Tibial nerve (tissue), 4 donors: Measurements from ENCODE around the gene ARID1B. TPM values are rescaled to one million over a fixed set of nuclear protein-coding genes. Genes with fewer than 3 reads are reported as not detected.

Experiments
- DNase-seq, 2 donors: peaks; one replicate each; pipeline ENCODE4 v3.0.0-alpha.2; 2019; ENCODE audit warnings: low spot score in 2 of 2
- H3K27ac ChIP-seq, 4 donors: fragments of 200-600 bp; sonication (generic) in 3 of 4; one replicate each; pipeline ENCODE4 v1.5.1; 2017 to 2019; ENCODE audit warnings: mild to moderate bottlenecking in 1 of 4
- H3K27me3 ChIP-seq, 2 donors: fragments of 200-600 bp; sonication (generic) in 1 of 2; one replicate each; pipeline versions ENCODE4 v1.5.1 to v1.6.0; 2017 to 2019
- H3K36me3 ChIP-seq, 3 donors: fragments of 200-600 bp; sonication (generic); one replicate each; pipeline ENCODE4 v1.5.1; 2018 to 2019
- H3K4me1 ChIP-seq, 4 donors: fragments of 200-600 bp; sonication (generic) in 3 of 4; one replicate each; pipeline ENCODE4 v1.5.1; 2017 to 2019
- H3K4me3 ChIP-seq, 4 donors: fragments of 200-600 bp; sonication (generic) in 3 of 4; one replicate each; pipeline ENCODE4 v1.5.1; 2017 to 2019; ENCODE audit warnings: mild to moderate bottlenecking in 1 of 4, moderate library complexity in 1 of 4
- H3K9me3 ChIP-seq, 4 donors: fragments of 200-600 bp; sonication (generic) in 3 of 4; one replicate each; pipeline ENCODE4 v1.5.1; 2017 to 2019
- CTCF ChIP-seq, 5 experiments: fragments of 200-600 bp in 3 of 5; fragments of 450-650 bp in 2 of 5; sonication (generic) in 3 of 5; IDR thresholded peaks; one replicate each; pipeline ENCODE4 v1.5.1; 2016 to 2019; ENCODE audit warnings: antibody characterized with exemption in 5 of 5, mild to moderate bottlenecking in 3 of 5, moderate library complexity in 2 of 5
- EP300 ChIP-seq, 2 donors: sonication (generic); formaldehyde crosslinking; IDR thresholded peaks; one replicate each; pipeline ENCODE4 v1.6.1; 2017; ENCODE audit warnings: antibody characterized with exemption in 2 of 2, mild to moderate bottlenecking in 1 of 2
- POLR2A ChIP-seq, 2 donors: fragments of 450-650 bp; IDR thresholded peaks; one replicate each; pipeline ENCODE4 v1.6.1; 2017; ENCODE audit warnings: antibody characterized with exemption in 2 of 2, mild to moderate bottlenecking in 2 of 2, moderate library complexity in 2 of 2
- WGBS, 2 donors: methylation state at CpG; one replicate each; pipeline ENCODE4 v1.1.5; 2018; 5-methylcytosine and 5-hydroxymethylcytosine counted together
- total RNA-seq, 4 donors: library from RNA; depleted of rRNA; stranded (reverse); fragments of >200 nt; gene quantifications; one replicate each; pipeline ENCODE4 v1.1.0, GENCODE V29; 2016

Gene ARID1B
- total RNA-seq, 4 donors from 2014 or later: 91.5 to 123 (median 110) TPM

- Histone ChIP-seq H3K36me3 (peaks cover 0 to 14% (median 4%) of the 10 kb centered on the region in 3 donors), H3K4me1 (peaks cover 0 to 37% (median 9%) of the 10 kb centered on the region in 4 donors), H3K9me3 (no peaks in the 10 kb centered on the region), H3K27ac (no peak overlapping the region), H3K27me3 (no peaks in the 10 kb centered on the region), H3K4me3 (no peak overlapping the region)
- TF ChIP-seq CTCF (IDR thresholded peaks at IDR 0.05) (no peak), POLR2A (IDR thresholded peaks at IDR 0.05) (no peak), EP300 (IDR thresholded peaks at IDR 0.05) (no peak)
- WGBS, 2 donors: 58 to 62% methylated on average over 6 of the region's 6 CpGs
- no peak for DNase-seq
These were observed 372.9 kb downstream of the ARID1B start for GRCh38 chr6:157150076-157150475.

GRCh38 chr6:157151029-157151428 lies 373.9 kb downstream of the ARID1B start:
- peaks cover 0 to 27% (median 5%) of the 10 kb centered on the region in 4 donors for H3K4me1 ChIP-seq
- WGBS, 2 donors: 91 to 94% methylated on average over 11 of the region's 11 CpGs
- no peaks in the 10 kb centered on the region for H3K27me3 ChIP-seq
- TF ChIP-seq POLR2A (IDR thresholded peaks at IDR 0.05) (no peak), CTCF (IDR thresholded peaks at IDR 0.05) (no peak)
- H3K27ac ChIP-seq: peak overlapping the region in 1 of 4 donors; percentile 5
- H3K4me3 ChIP-seq: no peak overlapping the region
- peaks cover 0 to 14% (median 4%) of the 10 kb centered on the region in 3 donors for H3K36me3 ChIP-seq
- H3K9me3 ChIP-seq: no peaks in the 10 kb centered on the region
- no peak for DNase-seq

- no peak for TF ChIP-seq CTCF (IDR thresholded peaks at IDR 0.05)
- TF ChIP-seq EP300 (IDR thresholded peaks at IDR 0.05): no peak
- no peak for TF ChIP-seq POLR2A (IDR thresholded peaks at IDR 0.05)
- Histone ChIP-seq H3K36me3 (peaks cover 0 to 20% (median 4%) of the 10 kb centered on the region in 3 donors), H3K27ac (no peak overlapping the region), H3K4me3 (no peak overlapping the region), H3K4me1 (peaks cover 0 to 22% (median 5%) of the 10 kb centered on the region in 4 donors), H3K9me3 (no peaks in the 10 kb centered on the region), H3K27me3 (no peaks in the 10 kb centered on the region)
- WGBS, 2 donors: 81 to 83% methylated on average over 3 of the region's 3 CpGs
- DNase-seq: no peak
These were observed 374.8 kb downstream of the ARID1B start for GRCh38 chr6:157151989-157152388.

DNA sequence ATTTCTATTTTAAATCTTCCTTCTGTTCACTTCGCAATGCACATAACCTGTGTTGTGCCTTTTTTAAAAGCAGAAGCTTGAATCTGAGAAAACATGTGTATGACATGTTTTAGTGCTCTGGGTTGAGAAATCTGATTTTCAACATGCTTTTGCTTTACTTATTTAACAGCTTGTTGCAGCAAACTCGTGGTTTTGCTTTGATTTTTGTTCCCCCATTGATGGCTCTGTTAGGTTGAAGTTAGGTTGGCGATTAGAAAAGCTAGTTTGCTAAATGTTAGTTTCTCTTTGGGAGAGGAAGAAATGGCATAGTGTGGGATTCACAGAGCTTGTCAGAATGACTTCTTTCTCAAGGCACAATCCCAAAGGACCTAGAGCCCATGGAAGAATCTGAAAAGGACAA lies 375.4 kb downstream of the ARID1B start:
- H3K27me3 ChIP-seq: no peaks in the 10 kb centered on the region
- WGBS, 2 donors: 71 to 77% methylated on average over 3 of the region's 3 CpGs
- TF ChIP-seq CTCF (IDR thresholded peaks at IDR 0.05) (no peak), EP300 (IDR thresholded peaks at IDR 0.05) (no peak), POLR2A (IDR thresholded peaks at IDR 0.05) (no peak)
- H3K4me3 ChIP-seq: no peak overlapping the region
- no peak overlapping the region for H3K27ac ChIP-seq
- DNase-seq: no peak
- peaks cover 0 to 26% (median 4%) of the 10 kb centered on the region in 3 donors for H3K36me3 ChIP-seq
- H3K9me3 ChIP-seq: no peaks in the 10 kb centered on the region
- H3K4me1 ChIP-seq: peaks cover 0 to 22% (median 5%) of the 10 kb centered on the region in 4 donors

DNA sequence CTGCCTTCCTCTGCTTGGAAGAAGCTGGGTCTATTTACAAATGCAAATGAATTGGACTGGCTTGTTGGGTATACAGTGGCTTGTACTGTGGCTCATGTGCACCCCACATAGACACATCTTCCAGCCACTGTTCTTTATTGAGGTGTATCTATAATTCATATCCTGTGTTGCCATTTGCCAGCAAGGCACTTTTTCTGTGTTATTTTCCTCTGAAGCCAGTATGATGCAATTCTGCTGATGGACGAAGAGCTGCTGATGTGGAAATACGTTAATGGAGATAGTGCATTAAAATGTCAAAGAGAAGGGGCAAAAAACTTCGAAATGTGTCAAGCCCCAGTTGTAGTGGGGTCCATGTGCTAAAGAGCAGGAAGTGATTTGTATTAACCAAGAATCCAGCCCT lies 378.6 kb downstream of the ARID1B start:
- Histone ChIP-seq H3K27ac (no peak overlapping the region), H3K4me1 (no peaks in the 10 kb centered on the region), H3K27me3 (no peaks in the 10 kb centered on the region), H3K36me3 (peaks cover 0 to 21% (median 0%) of the 10 kb centered on the region in 3 donors), H3K9me3 (no peaks in the 10 kb centered on the region), H3K4me3 (no peak overlapping the region)
- WGBS, 2 donors: 87 to 92% methylated on average over 3 of the region's 3 CpGs
- DNase-seq: no peak
- no peak for TF ChIP-seq CTCF (IDR thresholded peaks at IDR 0.05)
